Upper lobe of right lung (tissue), 1 donor: ENCODE data around the gene WDR49. TPM values are rescaled to one million over a fixed set of nuclear protein-coding genes. Genes with fewer than 3 reads are reported as not detected.

ENCODE experiments used
- ATAC-seq: fragments of 200-7000 bp; cut with Tn5 transposase; one replicate; pipeline ENCODE4 v1.9.1; 2020; ENCODE audit warnings: mild to moderate bottlenecking, moderate library complexity
- DNase-seq: peaks from one replicate; pipeline ENCODE4 v3.0.0-alpha.2; 2020
- H3K27ac ChIP-seq: fragments of 200-600 bp; one replicate; pipeline ENCODE4 v1.8.0; 2022
- H3K27me3 ChIP-seq: fragments of 200-600 bp; one replicate; pipeline ENCODE4 v1.8.0; 2022; ENCODE audit warnings: mild to moderate bottlenecking
- H3K36me3 ChIP-seq: fragments of 200-600 bp; one replicate; pipeline ENCODE4 v1.8.0; 2022
- H3K4me1 ChIP-seq: fragments of 200-600 bp; one replicate; pipeline ENCODE4 v1.8.0; 2022
- H3K4me3 ChIP-seq: fragments of 200-600 bp; one replicate; pipeline ENCODE4 v1.8.0; 2022; ENCODE audit warnings: mild to moderate bottlenecking
- H3K9me3 ChIP-seq: fragments of 200-600 bp; one replicate; pipeline ENCODE4 v1.8.0; 2022
- CTCF ChIP-seq: fragments of 200-600 bp; IDR thresholded peaks from one replicate; pipeline ENCODE4 v1.8.0; 2022; ENCODE audit warnings: antibody characterized with exemption
- intact Hi-C: fragments of 100-400 bp; cut with DNase I; formaldehyde crosslinking; loops from one replicate; pipeline ENCODE4 v1.11.0; 2022
- total RNA-seq: library from RNA; stranded (reverse); fragmentation: NEBNext Ultra II Directional; extraction: Animal tissue kit (Norgen Biotek cat#: 25700); gene quantifications from one replicate; pipeline ENCODE4 v1.2.1, GENCODE V29; 2021
- donor health status: DM: no; HTN: yes; CAD: no; lungs with severe emphysema.

The WDR49 gene
- total RNA-seq, 1 donor from 2014 or later = 1.2 TPM

DNA sequence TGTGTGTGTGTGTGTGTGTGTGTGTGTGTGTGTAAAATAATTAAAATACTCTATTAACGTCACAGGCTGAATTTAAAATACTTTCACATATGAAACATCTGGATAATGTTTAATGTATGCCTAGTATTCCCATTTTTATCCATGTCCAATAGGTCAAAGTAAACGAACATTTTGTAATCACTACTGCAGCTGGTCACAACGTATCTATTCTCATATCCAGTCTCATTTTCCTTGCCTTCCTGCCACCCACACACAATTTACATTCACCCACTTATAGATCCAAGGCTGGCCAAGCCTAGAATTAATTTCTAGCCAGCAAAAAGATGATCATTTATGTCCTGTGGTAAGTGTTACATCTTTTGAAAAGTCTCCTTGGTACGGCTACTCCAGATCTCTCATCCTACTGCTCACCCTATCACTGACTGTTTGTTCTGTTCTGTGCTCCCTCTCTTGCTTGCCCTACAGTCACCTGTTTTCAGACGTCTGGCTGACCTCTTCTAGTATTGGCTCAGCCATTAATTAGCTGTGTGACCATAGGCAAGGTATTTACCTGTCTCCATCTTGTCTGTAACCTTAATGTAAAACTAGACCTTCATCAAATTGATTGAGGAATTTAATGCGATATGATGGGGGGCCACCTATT lies 197.5 kb downstream of the WDR49 start:
- no peak overlapping the region for H3K27ac ChIP-seq
- no peak for TF ChIP-seq CTCF
- H3K4me1 ChIP-seq = no peaks in the 10 kb centered on the region
- no peaks in the 10 kb centered on the region for H3K9me3 ChIP-seq
- ATAC-seq = no peak
- intact Hi-C loops = no loop called here
- H3K27me3 ChIP-seq = no peaks in the 10 kb centered on the region
- no peaks in the 10 kb centered on the region for H3K36me3 ChIP-seq
- no peak overlapping the region for H3K4me3 ChIP-seq
- DNase-seq = no peak

GRCh38 chr3:167453815-167454214 lies 199.9 kb downstream of the WDR49 start:
- ATAC-seq = no peak
- TF ChIP-seq CTCF = no peak
- H3K27ac ChIP-seq = no peak overlapping the region

GRCh38 chr3:167451282-167451681 lies 202.5 kb downstream of the WDR49 start:
- H3K36me3 ChIP-seq = no peaks in the 10 kb centered on the region
- DNase-seq = no peak
- TF ChIP-seq CTCF = no peak
- intact Hi-C loops = no loop called here
- ATAC-seq = no peak
- no peaks in the 10 kb centered on the region for H3K9me3 ChIP-seq
- H3K4me1 ChIP-seq = no peaks in the 10 kb centered on the region
- no peak overlapping the region for H3K27ac ChIP-seq
- H3K27me3 ChIP-seq = no peaks in the 10 kb centered on the region
- H3K4me3 ChIP-seq = no peak overlapping the region

More at GRCh38 chr3:167453815-167454214, 199.9 kb downstream of the WDR49 start:
- Histone ChIP-seq H3K9me3 (no peaks in the 10 kb centered on the region), H3K36me3 (no peaks in the 10 kb centered on the region), H3K4me3 (no peak overlapping the region), H3K4me1 (no peaks in the 10 kb centered on the region), H3K27me3 (no peaks in the 10 kb centered on the region)
- no peak for DNase-seq
- intact Hi-C loops = no loop called here

GRCh38 chr3:167450675-167451074 lies 203.1 kb downstream of the WDR49 start:
- intact Hi-C loops = no loop called here
- no peak for ATAC-seq
- no peaks in the 10 kb centered on the region for H3K27me3 ChIP-seq
- H3K9me3 ChIP-seq = no peaks in the 10 kb centered on the region
- H3K27ac ChIP-seq = no peak overlapping the region
- H3K4me3 ChIP-seq = no peak overlapping the region
- no peak for DNase-seq
- no peak for TF ChIP-seq CTCF
- no peaks in the 10 kb centered on the region for H3K4me1 ChIP-seq
- no peaks in the 10 kb centered on the region for H3K36me3 ChIP-seq

GRCh38 chr3:167450195-167450594 lies 203.5 kb downstream of the WDR49 start:
- H3K36me3 ChIP-seq = no peaks in the 10 kb centered on the region
- H3K9me3 ChIP-seq = no peaks in the 10 kb centered on the region
- ATAC-seq (no peak), DNase-seq (no peak)
- H3K4me1 ChIP-seq = no peaks in the 10 kb centered on the region
- H3K4me3 ChIP-seq = no peak overlapping the region
- intact Hi-C loops = no loop called here
- H3K27ac ChIP-seq = no peak overlapping the region
- no peaks in the 10 kb centered on the region for H3K27me3 ChIP-seq
- no peak for TF ChIP-seq CTCF

DNA sequence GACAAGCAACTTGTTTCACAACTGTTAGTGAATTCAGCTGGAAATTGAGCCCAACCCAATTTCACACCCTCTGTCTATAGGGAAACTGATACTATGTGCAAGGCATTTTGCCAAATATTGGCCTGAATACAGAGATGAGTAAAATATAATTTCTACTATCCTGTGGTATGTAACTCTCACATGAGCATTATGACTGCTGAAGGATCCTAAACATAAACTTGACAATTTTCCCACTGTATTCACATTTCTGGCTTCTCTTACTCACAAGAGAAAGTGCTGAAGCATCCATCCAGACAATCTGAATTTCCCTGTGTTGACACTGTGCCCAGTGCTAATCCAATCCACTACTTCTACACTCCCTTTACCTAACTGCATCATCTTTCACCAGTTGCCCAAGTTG lies 208.3 kb downstream of the WDR49 start:
- Histone ChIP-seq H3K4me3 (no peak overlapping the region), H3K9me3 (no peaks in the 10 kb centered on the region), H3K27me3 (no peaks in the 10 kb centered on the region), H3K4me1 (no peaks in the 10 kb centered on the region), H3K36me3 (no peaks in the 10 kb centered on the region), H3K27ac (no peak overlapping the region)
- no peak for TF ChIP-seq CTCF
- ATAC-seq (no peak), DNase-seq (no peak)
- intact Hi-C loops = no loop called here
